A673 (cell line): Measurements from ENCODE around the gene CELSR1. TPM values are rescaled to one million over a fixed set of nuclear protein-coding genes. Genes with fewer than 3 reads are reported as not detected.

ENCODE experiments used
- BruUV-seq: library from RNA; stranded (reverse); fragments of 400-500 nt; replicated peaks from 2 replicates; lab custom pipeline; 2021; lab: Mats Ljungman, UMichigan
- CTCF ChIA-PET: fragments of 300-600 bp; sonication (Branson Sonifier 250); formaldehyde crosslinking; loops from one replicate; lab custom pipeline; 2022; ENCODE audit warnings: antibody characterized with exemption; lab: Charles Lee
- POLR2A ChIA-PET: fragments of 300-600 bp; sonication (Branson Sonifier 250); formaldehyde crosslinking; loops from one replicate; lab custom pipeline; 2022; ENCODE audit warnings: antibody characterized with exemption; ENCODE audit not compliant: low non-redundant PET; lab: Charles Lee
- DNase-seq: peaks from one replicate; pipeline ENCODE4 v3.0.0-alpha.2; 2015; ENCODE audit warnings: low spot score
- H3K27ac ChIP-seq: fragments of 200-600 bp; sonication (generic); 2 replicates; pipeline ENCODE4 v1.5.1; 2016; ENCODE audit warnings: mixed run types, low read depth, mild to moderate bottlenecking, mixed read lengths, antibody characterized with exemption, low read length; ENCODE audit not compliant: poor library complexity, severe bottlenecking
- H3K27me3 ChIP-seq: fragments of 200-600 bp; sonication (generic); replicated peaks from 2 replicates; pipeline ENCODE4 v1.6.1; 2017; ENCODE audit warnings: mixed run types, low read depth, mild to moderate bottlenecking, mixed read lengths, antibody characterized with exemption, low read length; ENCODE audit not compliant: insufficient read depth, poor library complexity
- H3K36me3 ChIP-seq: fragments of 200-600 bp; sonication (generic); 2 replicates; pipeline ENCODE4 v1.6.1; 2016; ENCODE audit warnings: mixed run types, mild to moderate bottlenecking, mixed read lengths, antibody characterized with exemption, low read length; ENCODE audit not compliant: insufficient read depth, poor library complexity, severe bottlenecking
- H3K4me1 ChIP-seq: fragments of 200-600 bp; sonication (generic); 2 replicates; pipeline ENCODE4 v1.6.1; 2017; ENCODE audit warnings: mixed run types, mild to moderate bottlenecking, mixed read lengths, antibody characterized with exemption, low read length; ENCODE audit not compliant: insufficient read depth, poor library complexity, severe bottlenecking
- H3K4me3 ChIP-seq: fragments of 200-600 bp; sonication (generic); 2 replicates; pipeline ENCODE4 v1.5.1; 2016; ENCODE audit warnings: low read depth, mixed run types, mild to moderate bottlenecking, mixed read lengths, low read length; ENCODE audit not compliant: poor library complexity, severe bottlenecking
- H3K9me3 ChIP-seq: fragments of 200-600 bp; sonication (generic); 2 replicates; pipeline ENCODE4 v1.6.1; 2016; ENCODE audit warnings: mixed run types, low read depth, mild to moderate bottlenecking, mixed read lengths, antibody characterized with exemption, low read length; ENCODE audit not compliant: poor library complexity, severe bottlenecking
- CTCF ChIP-seq: fragments of 300-800, 200-600 bp; sonication (generic); conservative IDR thresholded peaks from 2 replicates; pipeline ENCODE4 v1.5.1; 2017; ENCODE audit warnings: low read depth, mild to moderate bottlenecking, antibody characterized with exemption, low read length, moderate library complexity, mixed read lengths
- EZH2 ChIP-seq: fragments of 200-600 bp; sonication (generic); IDR thresholded peaks from 2 replicates; pipeline ENCODE4 v1.6.1; 2017; ENCODE audit warnings: borderline replicate concordance, low read depth, mild to moderate bottlenecking, mixed read lengths, antibody characterized with exemption, low read length; ENCODE audit not compliant: poor library complexity, severe bottlenecking
- intact Hi-C: fragments of 100-400 bp; cut with micrococcal nuclease; formaldehyde crosslinking; loops from one replicate; pipeline ENCODE4 v1.10.0; 2022; ENCODE audit not compliant: unreplicated experiment
- total RNA-seq: library from RNA; stranded (reverse); gene quantifications from 2 replicates; pipeline ENCODE4 v1.2.3, GENCODE V29; 2021

Gene CELSR1
- total RNA-seq, 1 experiment from 2014 or later: 2.3 TPM

- Histone ChIP-seq H3K27ac (no peak overlapping the region), H3K9me3 (no peaks in the 10 kb centered on the region), H3K4me3 (no peak overlapping the region), H3K27me3 (no peaks in the 10 kb centered on the region), H3K36me3 (no peaks in the 10 kb centered on the region), H3K4me1 (no peaks in the 10 kb centered on the region)
- ChIA-PET CTCF (interaction anchor here (0.5 kb wide), 1 partner anchor 275 kb away, joined by 3 read pairs; no protein-coding TSS in a partner anchor), POLR2A (no interaction called here)
- TF ChIP-seq EZH2 (no peak), CTCF (no peak)
- DNase-seq: no peak
- BruUV-seq: no TSS peak
- intact Hi-C loops: loop anchor here (5.0 kb wide), 1 partner anchor 269 kb away; no protein-coding TSS in a partner anchor
These were observed 145.8 kb downstream of the CELSR1 start for GRCh38 chr22:46391486-46392136.

GRCh38 chr22:46390652-46391301 is 146.6 kb downstream of the CELSR1 start:
- no peak for TF ChIP-seq EZH2
- TF ChIP-seq CTCF: peak; percentile 55
- DNase-seq: peak; percentile 52
- intact Hi-C loops: loop anchor here (5.0 kb wide), 1 partner anchor 268 kb away; no protein-coding TSS in a partner anchor
- H3K27ac ChIP-seq: no peak overlapping the region
- no peaks in the 10 kb centered on the region for H3K9me3 ChIP-seq
- ChIA-PET CTCF (interaction anchor here (1.2 kb wide), 1 partner anchor 23 kb away, joined by 4 read pairs; no protein-coding TSS in a partner anchor), POLR2A (no interaction called here)
- BruUV-seq: no TSS peak
- H3K4me1 ChIP-seq: no peaks in the 10 kb centered on the region
- H3K4me3 ChIP-seq: no peak overlapping the region
- no peaks in the 10 kb centered on the region for H3K36me3 ChIP-seq
- no peaks in the 10 kb centered on the region for H3K27me3 ChIP-seq

- POLR2A ChIA-PET: no interaction called here
- no TSS peak for BruUV-seq
- CTCF ChIA-PET: interaction anchor here (1.2 kb wide), 1 partner anchor 22 kb away, joined by 4 read pairs; no protein-coding TSS in a partner anchor
- no peaks in the 10 kb centered on the region for H3K4me1 ChIP-seq
- H3K4me3 ChIP-seq: no peak overlapping the region
- DNase-seq: no peak
- intact Hi-C loops: loop anchor here (5.0 kb wide), 1 partner anchor 268 kb away; no protein-coding TSS in a partner anchor
- H3K36me3 ChIP-seq: no peaks in the 10 kb centered on the region
- no peak for TF ChIP-seq EZH2
- H3K9me3 ChIP-seq: no peaks in the 10 kb centered on the region
- H3K27me3 ChIP-seq: no peaks in the 10 kb centered on the region
- H3K27ac ChIP-seq: no peak overlapping the region
These were observed 147.2 kb downstream of the CELSR1 start for GRCh38 chr22:46390105-46390651.
